K562 (cell line): ENCODE measurements around the gene RNASEH1. TPM values are rescaled to one million over a fixed set of nuclear protein-coding genes. Genes with fewer than 3 reads are reported as not detected.
A peak's percentile ranks its signal among the peaks of the same experiment; 100 is the strongest.

Source experiments
- FOXA1 ChIP-seq: fragments of 450-650 bp; IDR thresholded peaks from 2 replicates; pipeline ENCODE4 v1.6.1; 2016; ENCODE audit warnings: mild to moderate bottlenecking, borderline replicate concordance
- GTF2F1 ChIP-seq: IDR thresholded peaks from 2 replicates; pipeline ENCODE4 v1.6.1; 2011; ENCODE audit warnings: low read depth, low read length, improper control_type of control experiment
- JUND ChIP-seq, 2 experiments: IDR thresholded peaks; 2 replicates in 1 of 2; 3 replicates in 1 of 2; pipeline ENCODE4 v1.6.1; 2011; ENCODE audit warnings: borderline replicate concordance in 2 of 2, low read depth in 2 of 2, low read length in 2 of 2, improper control_type of control experiment in 1 of 2, missing biosample characterization in 1 of 2, missing genetic modification characterization in 1 of 2, missing genetic modification reagents in 1 of 2
- L3MBTL2 ChIP-seq: fragments of 450-650 bp; IDR thresholded peaks from 2 replicates; pipeline ENCODE4 v1.6.1; 2016; ENCODE audit warnings: mild to moderate bottlenecking, moderate library complexity
- MAFF ChIP-seq: IDR thresholded peaks from 2 replicates; pipeline ENCODE4 v1.6.1; 2012; ENCODE audit warnings: low read length, improper control_type of control experiment
- NFXL1 ChIP-seq: fragments of 450-650 bp; formaldehyde crosslinking; IDR thresholded peaks from 2 replicates; pipeline ENCODE4 v1.4.0; 2021; ENCODE audit warnings: mild to moderate bottlenecking
- NR4A1 ChIP-seq, 2 experiments: fragments of 250-450 bp in 1 of 2; fragments of 450-650 bp in 1 of 2; sonication (Bioruptor Pico) in 1 of 2; IDR thresholded peaks; 2 replicates each; pipeline versions ENCODE4 v1.4.0 to v1.6.1; 2016 to 2020; ENCODE audit warnings: mild to moderate bottlenecking in 2 of 2, missing compliant biosample characterization in 1 of 2, missing genetic modification characterization in 1 of 2, moderate library complexity in 1 of 2
- PTRF ChIP-seq: fragments of 450-650 bp; IDR thresholded peaks from 2 replicates; pipeline ENCODE4 v1.6.1; 2016; ENCODE audit warnings: mild to moderate bottlenecking, missing genetic modification characterization, missing compliant biosample characterization
- RCOR1 ChIP-seq, 2 experiments: IDR thresholded peaks; 2 replicates each; pipeline ENCODE4 v1.6.1; 2012; ENCODE audit warnings: low read depth in 2 of 2, low read length in 2 of 2, borderline replicate concordance in 1 of 2, improper control_type of control experiment in 1 of 2
- SMARCC2 ChIP-seq: fragments of 450-650 bp; IDR thresholded peaks from 2 replicates; pipeline ENCODE4 v1.6.1; 2017; ENCODE audit warnings: antibody characterized with exemption, moderate library complexity, mild to moderate bottlenecking, low read depth
- SP1 ChIP-seq: sonication (generic); formaldehyde crosslinking; IDR thresholded peaks from 2 replicates; pipeline ENCODE4 v1.8.1; 2022; ENCODE audit warnings: mild to moderate bottlenecking, missing genetic modification reagents
- TEAD4 ChIP-seq, 2 experiments: sonication (generic) in 1 of 2; formaldehyde crosslinking in 1 of 2; IDR thresholded peaks; 2 replicates each; pipeline versions ENCODE4 v1.6.1 to v1.8.0; 2012 to 2022; ENCODE audit warnings: borderline replicate concordance in 1 of 2, inconsistent platforms in 1 of 2, low read length in 1 of 2, mild to moderate bottlenecking in 1 of 2, missing genetic modification reagents in 1 of 2
- ZNF140 ChIP-seq: fragments of 250-450 bp; sonication (Bioruptor Pico); IDR thresholded peaks from 2 replicates; pipeline ENCODE4 v1.8.0; 2021; ENCODE audit warnings: moderate library complexity, mild to moderate bottlenecking, inconsistent platforms
- ZNF224 ChIP-seq: sonication (generic); formaldehyde crosslinking; IDR thresholded peaks from 2 replicates; pipeline ENCODE4 v1.8.0; 2022; ENCODE audit warnings: mild to moderate bottlenecking, missing genetic modification reagents
- ZNF239 ChIP-seq: fragments of 250-450 bp; sonication (Bioruptor Pico); IDR thresholded peaks from 2 replicates; pipeline ENCODE4 v1.4.0; 2020; ENCODE audit warnings: mild to moderate bottlenecking
- ZNF696 ChIP-seq: fragments of 250-450 bp; sonication (Bioruptor Pico); conservative IDR thresholded peaks from 2 replicates; pipeline ENCODE4 v1.4.0; 2020; ENCODE audit warnings: mild to moderate bottlenecking, moderate library complexity
- ZNF707 ChIP-seq: fragments of 250-450 bp; sonication (Bioruptor Pico); conservative IDR thresholded peaks from 2 replicates; pipeline ENCODE4 v1.8.0; 2022; ENCODE audit warnings: inconsistent platforms, mild to moderate bottlenecking, moderate library complexity
- polyA plus RNA-seq, 8 experiments: library from polyadenylated mRNA; depleted of rRNA in 4 of 8; stranded (reverse) in 5 of 8; unstranded in 3 of 8; fragments of >200 nt; fragmentation: Nextera tagmentation in 2 of 8; fragmentation: Illumina TruSeq in 1 of 8; extraction: Ambion mirVana in 2 of 8; extraction: Trizol in 1 of 8; gene quantifications; 2 replicates each; pipeline versions ENCODE4 v1.2.1 to v1.2.3, GENCODE V29; 2011 to 2014; ENCODE audit warnings: inconsistent platforms in 1 of 8, missing spikeins in 1 of 8
- total RNA-seq, 7 experiments: library from RNA; depleted of rRNA in 6 of 7; stranded (reverse); fragments of >200 nt in 6 of 7; fragmentation: Illumina TruSeq in 2 of 7; extraction: Trizol in 2 of 7; gene quantifications; 2 replicates each; pipeline versions ENCODE4 v1.2.1 to v1.2.3, GENCODE V29; 2011 to 2021; ENCODE audit warnings: low replicate concordance in 1 of 7
- TF ChIP-seq, protein P1 (sequence below): sonication (generic); formaldehyde crosslinking; IDR thresholded peaks from 2 replicates; pipeline ENCODE4 v1.8.1; 2023; ENCODE audit warnings: mild to moderate bottlenecking, missing genetic modification reagents
- TF ChIP-seq, protein P2 (sequence below): sonication (generic); formaldehyde crosslinking; IDR thresholded peaks from 2 replicates; pipeline ENCODE4 v1.8.0; 2022; ENCODE audit warnings: missing genetic modification reagents, mild to moderate bottlenecking, moderate library complexity, borderline replicate concordance
- TF ChIP-seq, protein P3 (sequence below): fragments of 450-650 bp; IDR thresholded peaks from 2 replicates; pipeline ENCODE4 v1.6.1; 2017; ENCODE audit warnings: antibody characterized with exemption, mild to moderate bottlenecking

RNASEH1 gene
- total and polyA plus RNA-seq, 9 of the 15 experiments (the other 6 are each of a cell fraction or from before 2014, with no cell fraction given) = 25.7 to 47.5 (median 42.8) TPM

DNA sequence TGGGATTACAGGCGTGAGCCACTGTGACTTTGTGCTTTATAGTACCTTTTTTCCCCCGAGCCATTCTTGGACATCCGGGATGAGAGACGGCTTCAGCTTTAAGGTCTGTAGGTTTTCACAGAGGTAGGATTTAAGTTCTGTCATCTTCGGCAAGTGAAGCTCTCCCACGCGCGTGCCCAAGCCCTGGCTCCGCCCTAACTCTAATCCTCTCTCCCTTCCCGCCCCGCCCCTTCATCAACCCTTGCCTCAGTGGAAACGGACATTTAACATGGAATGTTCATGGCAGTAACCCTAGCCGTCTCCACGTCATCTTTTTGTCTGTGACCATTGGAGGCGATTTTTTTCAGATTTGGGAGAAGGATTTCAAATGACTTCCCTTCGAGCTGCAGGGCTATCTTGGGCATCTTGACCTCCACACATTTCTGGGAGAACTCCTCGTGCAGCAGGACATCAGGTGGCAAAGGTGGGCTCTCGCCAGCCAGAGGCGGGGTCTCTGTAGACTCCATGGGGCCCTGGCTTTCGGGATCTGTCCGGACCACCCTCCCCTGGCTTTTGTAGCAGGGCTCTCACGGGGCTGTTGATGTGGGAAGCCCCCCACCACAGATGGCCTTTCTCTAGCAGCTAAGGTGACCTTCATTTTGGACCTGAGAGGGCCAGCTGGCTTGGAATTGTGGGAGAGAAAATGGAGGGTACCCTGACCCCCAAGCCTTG lies 43.6 kb upstream of the RNASEH1 start (continued):
- TF ChIP-seq, protein P1, sequence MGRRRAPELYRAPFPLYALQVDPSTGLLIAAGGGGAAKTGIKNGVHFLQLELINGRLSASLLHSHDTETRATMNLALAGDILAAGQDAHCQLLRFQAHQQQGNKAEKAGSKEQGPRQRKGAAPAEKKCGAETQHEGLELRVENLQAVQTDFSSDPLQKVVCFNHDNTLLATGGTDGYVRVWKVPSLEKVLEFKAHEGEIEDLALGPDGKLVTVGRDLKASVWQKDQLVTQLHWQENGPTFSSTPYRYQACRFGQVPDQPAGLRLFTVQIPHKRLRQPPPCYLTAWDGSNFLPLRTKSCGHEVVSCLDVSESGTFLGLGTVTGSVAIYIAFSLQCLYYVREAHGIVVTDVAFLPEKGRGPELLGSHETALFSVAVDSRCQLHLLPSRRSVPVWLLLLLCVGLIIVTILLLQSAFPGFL (CRISPR knock-in tag) = no peak
- TF ChIP-seq SMARCC2 (no peak), GTF2F1 (no peak), ZNF707 (CRISPR knock-in tag) (no peak), JUND (IDR thresholded peaks at IDR 0.05; ENCODE audit: borderline replicate concordance, low read depth, low read length) (0 out of 2 replicates have a peak, but pooled peaks have one; percentile 16), JUND (tag; IDR thresholded peaks at IDR 0.05; ENCODE audit: borderline replicate concordance, low read depth, low read length) (no peak), L3MBTL2 (peak; percentile 66; the same call in 1 of the 2 replicates), ZNF140 (no peak), NFXL1 (no peak), ZNF239 (CRISPR knock-in tag) (no peak), FOXA1 (no peak), SP1 (CRISPR knock-in tag) (0 out of 2 replicates have a peak, but pooled peaks have one; percentile 42), PTRF (tag) (no peak), ZNF696 (CRISPR knock-in tag) (no peak), NR4A1 (CRISPR knock-in tag; IDR thresholded peaks at IDR 0.05) (no peak), NR4A1 (tag; IDR thresholded peaks at IDR 0.05) (0 out of 2 replicates have a peak, but pooled peaks have one; percentile 44), MAFF (no peak), RCOR1 (IDR thresholded peaks at IDR 0.05; ENCODE audit: borderline replicate concordance in 1 of 2, low read depth in 2 of 2, low read length in 2 of 2) (peak in 1 of 2 experiments; percentile 39; a peak in 1 of 4 replicates), TEAD4 (IDR thresholded peaks at IDR 0.05; ENCODE audit: low read length) (0 out of 2 replicates have a peak, but pooled peaks have one; percentile 23), TEAD4 (CRISPR knock-in tag; IDR thresholded peaks at IDR 0.05; ENCODE audit: borderline replicate concordance) (no peak), ZNF224 (CRISPR knock-in tag) (no peak)
- TF ChIP-seq, protein P2, sequence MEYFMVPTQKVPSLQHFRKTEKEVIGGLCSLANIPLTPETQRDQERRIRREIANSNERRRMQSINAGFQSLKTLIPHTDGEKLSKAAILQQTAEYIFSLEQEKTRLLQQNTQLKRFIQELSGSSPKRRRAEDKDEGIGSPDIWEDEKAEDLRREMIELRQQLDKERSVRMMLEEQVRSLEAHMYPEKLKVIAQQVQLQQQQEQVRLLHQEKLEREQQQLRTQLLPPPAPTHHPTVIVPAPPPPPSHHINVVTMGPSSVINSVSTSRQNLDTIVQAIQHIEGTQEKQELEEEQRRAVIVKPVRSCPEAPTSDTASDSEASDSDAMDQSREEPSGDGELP (CRISPR knock-in tag) = peak; percentile 47; the same call in 1 of the 2 replicates
- TF ChIP-seq, protein P3, sequence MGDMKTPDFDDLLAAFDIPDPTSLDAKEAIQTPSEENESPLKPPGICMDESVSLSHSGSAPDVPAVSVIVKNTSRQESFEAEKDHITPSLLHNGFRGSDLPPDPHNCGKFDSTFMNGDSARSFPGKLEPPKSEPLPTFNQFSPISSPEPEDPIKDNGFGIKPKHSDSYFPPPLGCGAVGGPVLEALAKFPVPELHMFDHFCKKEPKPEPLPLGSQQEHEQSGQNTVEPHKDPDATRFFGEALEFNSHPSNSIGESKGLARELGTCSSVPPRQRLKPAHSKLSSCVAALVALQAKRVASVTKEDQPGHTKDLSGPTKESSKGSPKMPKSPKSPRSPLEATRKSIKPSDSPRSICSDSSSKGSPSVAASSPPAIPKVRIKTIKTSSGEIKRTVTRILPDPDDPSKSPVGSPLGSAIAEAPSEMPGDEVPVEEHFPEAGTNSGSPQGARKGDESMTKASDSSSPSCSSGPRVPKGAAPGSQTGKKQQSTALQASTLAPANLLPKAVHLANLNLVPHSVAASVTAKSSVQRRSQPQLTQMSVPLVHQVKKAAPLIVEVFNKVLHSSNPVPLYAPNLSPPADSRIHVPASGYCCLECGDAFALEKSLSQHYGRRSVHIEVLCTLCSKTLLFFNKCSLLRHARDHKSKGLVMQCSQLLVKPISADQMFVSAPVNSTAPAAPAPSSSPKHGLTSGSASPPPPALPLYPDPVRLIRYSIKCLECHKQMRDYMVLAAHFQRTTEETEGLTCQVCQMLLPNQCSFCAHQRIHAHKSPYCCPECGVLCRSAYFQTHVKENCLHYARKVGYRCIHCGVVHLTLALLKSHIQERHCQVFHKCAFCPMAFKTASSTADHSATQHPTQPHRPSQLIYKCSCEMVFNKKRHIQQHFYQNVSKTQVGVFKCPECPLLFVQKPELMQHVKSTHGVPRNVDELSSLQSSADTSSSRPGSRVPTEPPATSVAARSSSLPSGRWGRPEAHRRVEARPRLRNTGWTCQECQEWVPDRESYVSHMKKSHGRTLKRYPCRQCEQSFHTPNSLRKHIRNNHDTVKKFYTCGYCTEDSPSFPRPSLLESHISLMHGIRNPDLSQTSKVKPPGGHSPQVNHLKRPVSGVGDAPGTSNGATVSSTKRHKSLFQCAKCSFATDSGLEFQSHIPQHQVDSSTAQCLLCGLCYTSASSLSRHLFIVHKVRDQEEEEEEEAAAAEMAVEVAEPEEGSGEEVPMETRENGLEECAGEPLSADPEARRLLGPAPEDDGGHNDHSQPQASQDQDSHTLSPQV = peak; percentile 42; the same call in 1 of the 2 replicates
